Neural cell (in vitro differentiated cells): Measurements from ENCODE around the gene WDR1. TPM values are rescaled to one million over a fixed set of nuclear protein-coding genes. Genes with fewer than 3 reads are reported as not detected.

Experiments used
- H2AFZ ChIP-seq: fragments of 200-600, 300-800 bp; sonication (generic), shearing (Covaris generic); 2 replicates; pipeline ENCODE4 v1.6.0; 2014; ENCODE audit warnings: low read depth, mild to moderate bottlenecking, antibody characterized with exemption, low read length, moderate library complexity
- H3F3A ChIP-seq: fragments of 200-600 bp; shearing (Covaris generic); 2 replicates; pipeline ENCODE4 v1.6.1; 2016; ENCODE audit warnings: mild to moderate bottlenecking, moderate library complexity, mixed read lengths, antibody characterized with exemption, low read length; ENCODE audit not compliant: insufficient read depth, poor library complexity, severe bottlenecking
- H3K27ac ChIP-seq: fragments of 200-600, 300-800 bp; sonication (generic), shearing (Covaris generic); 2 replicates; pipeline ENCODE4 v1.5.1; 2014; ENCODE audit warnings: mild to moderate bottlenecking, low read length, moderate library complexity
- H3K27me3 ChIP-seq: fragments of 300-800, 200-600 bp; sonication (generic), shearing (Covaris generic); 2 replicates; pipeline ENCODE4 v1.6.0; 2014; ENCODE audit warnings: mild to moderate bottlenecking, low read depth, low read length, moderate library complexity; ENCODE audit not compliant: insufficient read depth
- H3K36me3 ChIP-seq: fragments of 300-800, 200-600 bp; sonication (generic), shearing (Covaris generic); 2 replicates; pipeline ENCODE4 v1.5.1; 2014; ENCODE audit warnings: mild to moderate bottlenecking, antibody characterized with exemption, low read length, moderate library complexity; ENCODE audit not compliant: insufficient read depth
- H3K4me2 ChIP-seq: fragments of 300-800, 200-600 bp; sonication (generic), shearing (Covaris generic); 2 replicates; pipeline ENCODE4 v1.6.0; 2014; ENCODE audit warnings: mild to moderate bottlenecking, low read length
- H3K4me3 ChIP-seq: fragments of 300-800, 200-600 bp; sonication (generic), shearing (Covaris generic); 2 replicates; pipeline ENCODE4 v1.5.1; 2014; ENCODE audit warnings: mild to moderate bottlenecking, low read length, moderate library complexity
- H3K79me2 ChIP-seq: fragments of 200-600 bp; shearing (Covaris generic); replicated peaks from 2 replicates; pipeline ENCODE4 v1.6.0; 2014; ENCODE audit warnings: mild to moderate bottlenecking, low read length, moderate library complexity; ENCODE audit not compliant: insufficient read depth
- H3K9ac ChIP-seq: fragments of 300-800, 200-600 bp; sonication (generic), shearing (Covaris generic); 2 replicates; pipeline ENCODE4 v1.6.1; 2016; ENCODE audit warnings: mild to moderate bottlenecking, low read length, mixed read lengths
- H3K9me2 ChIP-seq: fragments of 200-600 bp; shearing (Covaris generic); 2 replicates; pipeline ENCODE4 v1.6.1; 2016; ENCODE audit warnings: mild to moderate bottlenecking, low read length, mixed read lengths; ENCODE audit not compliant: insufficient read depth
- H3K9me3 ChIP-seq: fragments of 200-600, 300-800 bp; sonication (generic), shearing (Covaris generic); 2 replicates; pipeline ENCODE4 v1.6.1; 2016; ENCODE audit warnings: mild to moderate bottlenecking, mixed run types, low read length, moderate library complexity, mixed read lengths
- H4K20me1 ChIP-seq: fragments of 200-600 bp; shearing (Covaris generic); 2 replicates; pipeline ENCODE4 v1.6.1; 2016; ENCODE audit warnings: mild to moderate bottlenecking, mixed run types; ENCODE audit not compliant: insufficient read depth
- EP300 ChIP-seq: fragments of 450-650 bp; conservative IDR thresholded peaks from 2 replicates; pipeline ENCODE4 v1.6.1; 2014; ENCODE audit warnings: antibody characterized with exemption, mild to moderate bottlenecking, moderate library complexity; ENCODE audit not compliant: poor library complexity, severe bottlenecking
- MXI1 ChIP-seq: fragments of 450-650 bp; conservative IDR thresholded peaks from 2 replicates; pipeline ENCODE4 v1.6.1; 2014; ENCODE audit warnings: antibody characterized with exemption, mild to moderate bottlenecking; ENCODE audit not compliant: poor library complexity, severe bottlenecking
- POLR2AphosphoS5 ChIP-seq: IDR thresholded peaks from 2 replicates; pipeline ENCODE4 v1.6.1; 2012
- RAD21 ChIP-seq: fragments of 450-650 bp; conservative IDR thresholded peaks from 2 replicates; pipeline ENCODE4 v1.6.1; 2014; ENCODE audit warnings: antibody characterized with exemption, mild to moderate bottlenecking, moderate library complexity
- TAF1 ChIP-seq: IDR thresholded peaks from 2 replicates; pipeline ENCODE4 v1.6.1; 2012; ENCODE audit warnings: low read depth
- polyA plus RNA-seq: library from polyadenylated mRNA; depleted of rRNA; stranded (reverse); fragments of >200 nt; gene quantifications from 2 replicates; pipeline ENCODE4 v1.2.3, GENCODE V29; 2014

WDR1 gene
- polyA plus RNA-seq, 1 donor from 2014 or later: 106 TPM

DNA sequence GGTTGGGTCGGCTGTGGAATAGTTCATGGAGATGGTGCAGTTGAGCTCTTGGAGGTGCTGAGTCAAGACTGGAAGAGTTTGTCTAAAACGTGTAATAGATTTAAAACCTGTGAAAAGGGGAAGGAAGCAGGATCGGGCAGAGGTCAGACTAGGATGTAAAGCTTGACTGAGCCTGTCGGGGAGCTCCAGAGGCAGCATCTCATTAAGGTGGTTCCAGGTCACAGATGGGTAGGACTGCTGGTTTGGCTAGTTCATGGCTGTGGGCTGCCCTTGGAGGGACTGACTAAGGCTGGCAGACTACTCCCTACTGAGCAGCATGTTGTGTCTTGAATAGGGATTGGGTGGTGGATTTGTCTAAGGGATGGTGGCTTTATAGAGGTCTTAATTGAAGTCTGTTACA lies 28.4 kb upstream of the WDR1 start:
- Histone ChIP-seq H2AFZ (no peak overlapping the region), H3K27ac (no peak overlapping the region), H3F3A (no peaks in the 10 kb centered on the region), H3K27me3 (no peaks in the 10 kb centered on the region), H3K9me2 (no peaks in the 10 kb centered on the region), H3K4me2 (no peak overlapping the region), H4K20me1 (no peaks in the 10 kb centered on the region), H3K9me3 (no peaks in the 10 kb centered on the region), H3K4me3 (no peak overlapping the region), H3K79me2 (no peaks in the 10 kb centered on the region), H3K9ac (no peak overlapping the region), H3K36me3 (no peaks in the 10 kb centered on the region)
- no peak for TF ChIP-seq MXI1

DNA sequence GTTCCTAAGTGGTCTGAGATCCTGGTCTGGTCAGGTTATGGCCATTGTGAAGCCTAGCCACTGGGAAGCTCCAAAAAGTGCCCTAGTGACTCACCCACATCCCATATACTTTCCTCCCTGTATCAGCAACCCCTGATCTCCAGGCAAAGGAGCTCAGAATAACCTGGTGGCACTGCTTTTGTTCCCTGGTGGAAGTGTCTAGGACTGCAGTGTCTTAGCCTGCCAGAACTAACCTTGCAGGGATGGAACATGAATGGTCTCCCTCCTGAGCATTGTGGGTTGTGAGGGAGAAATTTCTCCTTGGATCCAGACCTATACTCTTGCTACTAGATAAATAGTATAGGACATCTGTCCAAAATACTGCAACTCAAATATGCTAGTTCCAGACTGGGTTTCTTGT lies 27.9 kb upstream of the WDR1 start:
- Histone ChIP-seq H3K9me2 (no peaks in the 10 kb centered on the region), H3K36me3 (no peaks in the 10 kb centered on the region)

GRCh38 chr4:10143171-10143570 lies 26.6 kb upstream of the WDR1 start:
- Histone ChIP-seq H3K36me3 (no peaks in the 10 kb centered on the region), H4K20me1 (no peaks in the 10 kb centered on the region)
- TF ChIP-seq POLR2AphosphoS5: no peak

More for the DNA sequence above, 27.9 kb upstream of the WDR1 start:
- no peaks in the 10 kb centered on the region for H3K27me3 ChIP-seq
- no peaks in the 10 kb centered on the region for H3K79me2 ChIP-seq
- H2AFZ ChIP-seq: no peak overlapping the region
- no peaks in the 10 kb centered on the region for H4K20me1 ChIP-seq
- no peak for TF ChIP-seq EP300
- TF ChIP-seq RAD21: no peak
- H3K4me2 ChIP-seq: no peak overlapping the region
- no peak overlapping the region for H3K27ac ChIP-seq
- no peak overlapping the region for H3K9ac ChIP-seq
- no peak overlapping the region for H3K4me3 ChIP-seq
- H3F3A ChIP-seq: no peaks in the 10 kb centered on the region
- H3K9me3 ChIP-seq: no peaks in the 10 kb centered on the region

GRCh38 chr4:10140866-10141759 lies 24.5 kb upstream of the WDR1 start:
- no peaks in the 10 kb centered on the region for H3K9me3 ChIP-seq
- H3K4me2 ChIP-seq: no peak overlapping the region
- no peak overlapping the region for H3K27ac ChIP-seq
- H3K4me3 ChIP-seq: no peak overlapping the region
- TF ChIP-seq TAF1 (no peak), POLR2AphosphoS5 (no peak)
- no peak overlapping the region for H2AFZ ChIP-seq
- H3K36me3 ChIP-seq: no peaks in the 10 kb centered on the region
- H3K79me2 ChIP-seq: no peaks in the 10 kb centered on the region
- no peaks in the 10 kb centered on the region for H4K20me1 ChIP-seq
- H3F3A ChIP-seq: no peaks in the 10 kb centered on the region
- no peaks in the 10 kb centered on the region for H3K9me2 ChIP-seq
- no peaks in the 10 kb centered on the region for H3K27me3 ChIP-seq
- no peak overlapping the region for H3K9ac ChIP-seq

More at GRCh38 chr4:10143171-10143570, 26.6 kb upstream of the WDR1 start:
- Histone ChIP-seq H3F3A (no peaks in the 10 kb centered on the region), H3K9me3 (no peaks in the 10 kb centered on the region), H2AFZ (no peak overlapping the region), H3K9ac (no peak overlapping the region), H3K4me2 (no peak overlapping the region), H3K9me2 (no peaks in the 10 kb centered on the region), H3K27me3 (no peaks in the 10 kb centered on the region), H3K4me3 (no peak overlapping the region), H3K79me2 (no peaks in the 10 kb centered on the region), H3K27ac (no peak overlapping the region)
